Neural cell (in vitro differentiated cells): Measurements from ENCODE around the gene EIF5. TPM values are rescaled to one million over a fixed set of nuclear protein-coding genes. Genes with fewer than 3 reads are reported as not detected.

Experiments used
- H2AFZ ChIP-seq: fragments of 200-600, 300-800 bp; sonication (generic), shearing (Covaris generic); 2 replicates; pipeline ENCODE4 v1.6.0; 2014; ENCODE audit warnings: low read depth, mild to moderate bottlenecking, antibody characterized with exemption, low read length, moderate library complexity
- H3F3A ChIP-seq: fragments of 200-600 bp; shearing (Covaris generic); 2 replicates; pipeline ENCODE4 v1.6.1; 2016; ENCODE audit warnings: mild to moderate bottlenecking, moderate library complexity, mixed read lengths, antibody characterized with exemption, low read length; ENCODE audit not compliant: insufficient read depth, poor library complexity, severe bottlenecking
- H3K27ac ChIP-seq: fragments of 200-600, 300-800 bp; sonication (generic), shearing (Covaris generic); 2 replicates; pipeline ENCODE4 v1.5.1; 2014; ENCODE audit warnings: mild to moderate bottlenecking, low read length, moderate library complexity
- H3K27me3 ChIP-seq: fragments of 300-800, 200-600 bp; sonication (generic), shearing (Covaris generic); 2 replicates; pipeline ENCODE4 v1.6.0; 2014; ENCODE audit warnings: mild to moderate bottlenecking, low read depth, low read length, moderate library complexity; ENCODE audit not compliant: insufficient read depth
- H3K36me3 ChIP-seq: fragments of 300-800, 200-600 bp; sonication (generic), shearing (Covaris generic); 2 replicates; pipeline ENCODE4 v1.5.1; 2014; ENCODE audit warnings: mild to moderate bottlenecking, antibody characterized with exemption, low read length, moderate library complexity; ENCODE audit not compliant: insufficient read depth
- H3K4me2 ChIP-seq: fragments of 300-800, 200-600 bp; sonication (generic), shearing (Covaris generic); 2 replicates; pipeline ENCODE4 v1.6.0; 2014; ENCODE audit warnings: mild to moderate bottlenecking, low read length
- H3K4me3 ChIP-seq: fragments of 300-800, 200-600 bp; sonication (generic), shearing (Covaris generic); 2 replicates; pipeline ENCODE4 v1.5.1; 2014; ENCODE audit warnings: mild to moderate bottlenecking, low read length, moderate library complexity
- H3K79me2 ChIP-seq: fragments of 200-600 bp; shearing (Covaris generic); replicated peaks from 2 replicates; pipeline ENCODE4 v1.6.0; 2014; ENCODE audit warnings: mild to moderate bottlenecking, low read length, moderate library complexity; ENCODE audit not compliant: insufficient read depth
- H3K9ac ChIP-seq: fragments of 300-800, 200-600 bp; sonication (generic), shearing (Covaris generic); 2 replicates; pipeline ENCODE4 v1.6.1; 2016; ENCODE audit warnings: mild to moderate bottlenecking, low read length, mixed read lengths
- H3K9me2 ChIP-seq: fragments of 200-600 bp; shearing (Covaris generic); 2 replicates; pipeline ENCODE4 v1.6.1; 2016; ENCODE audit warnings: mild to moderate bottlenecking, low read length, mixed read lengths; ENCODE audit not compliant: insufficient read depth
- H3K9me3 ChIP-seq: fragments of 200-600, 300-800 bp; sonication (generic), shearing (Covaris generic); 2 replicates; pipeline ENCODE4 v1.6.1; 2016; ENCODE audit warnings: mild to moderate bottlenecking, mixed run types, low read length, moderate library complexity, mixed read lengths
- H4K20me1 ChIP-seq: fragments of 200-600 bp; shearing (Covaris generic); 2 replicates; pipeline ENCODE4 v1.6.1; 2016; ENCODE audit warnings: mild to moderate bottlenecking, mixed run types; ENCODE audit not compliant: insufficient read depth
- CTCF ChIP-seq: fragments of 450-650 bp; IDR thresholded peaks from 2 replicates; pipeline ENCODE4 v1.5.1; 2014; ENCODE audit warnings: antibody characterized with exemption, mild to moderate bottlenecking, moderate library complexity; ENCODE audit not compliant: poor library complexity, severe bottlenecking
- EP300 ChIP-seq: fragments of 450-650 bp; conservative IDR thresholded peaks from 2 replicates; pipeline ENCODE4 v1.6.1; 2014; ENCODE audit warnings: antibody characterized with exemption, mild to moderate bottlenecking, moderate library complexity; ENCODE audit not compliant: poor library complexity, severe bottlenecking
- EZH2 ChIP-seq: fragments of 200-600, 300-800 bp; shearing (Covaris generic), sonication (generic); IDR thresholded peaks from 2 replicates; pipeline ENCODE4 v1.6.1; 2014; ENCODE audit warnings: antibody characterized with exemption, low read length, borderline replicate concordance, mild to moderate bottlenecking; ENCODE audit not compliant: insufficient read depth, poor library complexity, severe bottlenecking
- MXI1 ChIP-seq: fragments of 450-650 bp; conservative IDR thresholded peaks from 2 replicates; pipeline ENCODE4 v1.6.1; 2014; ENCODE audit warnings: antibody characterized with exemption, mild to moderate bottlenecking; ENCODE audit not compliant: poor library complexity, severe bottlenecking
- POLR2AphosphoS5 ChIP-seq: IDR thresholded peaks from 2 replicates; pipeline ENCODE4 v1.6.1; 2012
- RAD21 ChIP-seq: fragments of 450-650 bp; conservative IDR thresholded peaks from 2 replicates; pipeline ENCODE4 v1.6.1; 2014; ENCODE audit warnings: antibody characterized with exemption, mild to moderate bottlenecking, moderate library complexity
- REST ChIP-seq: IDR thresholded peaks from 2 replicates; pipeline ENCODE4 v1.6.1; 2012; ENCODE audit warnings: borderline replicate concordance
- SMC3 ChIP-seq: fragments of 450-650 bp; conservative IDR thresholded peaks from 2 replicates; pipeline ENCODE4 v1.6.1; 2014; ENCODE audit warnings: antibody characterized with exemption, mild to moderate bottlenecking, moderate library complexity; ENCODE audit not compliant: poor library complexity
- TAF1 ChIP-seq: IDR thresholded peaks from 2 replicates; pipeline ENCODE4 v1.6.1; 2012; ENCODE audit warnings: low read depth
- polyA plus RNA-seq: library from polyadenylated mRNA; depleted of rRNA; stranded (reverse); fragments of >200 nt; gene quantifications from 2 replicates; pipeline ENCODE4 v1.2.3, GENCODE V29; 2014

Gene EIF5
- polyA plus RNA-seq, 1 donor from 2014 or later, result 188 TPM

GRCh38 chr14:103290056-103290455 lies 44.0 kb upstream of the EIF5 start:
- Histone ChIP-seq H3K9me2 (no peaks in the 10 kb centered on the region), H4K20me1 (no peaks in the 10 kb centered on the region), H3K36me3 (no peaks in the 10 kb centered on the region), H2AFZ (no peak overlapping the region), H3F3A (no peaks in the 10 kb centered on the region), H3K4me2 (no peak overlapping the region), H3K79me2 (no peaks in the 10 kb centered on the region), H3K9ac (no peak overlapping the region), H3K9me3 (no peaks in the 10 kb centered on the region), H3K27me3 (no peaks in the 10 kb centered on the region), H3K27ac (no peak overlapping the region), H3K4me3 (no peak overlapping the region)
- TF ChIP-seq EP300, result no peak
- no peak for TF ChIP-seq RAD21
- TF ChIP-seq TAF1, result no peak
- no peak for TF ChIP-seq MXI1
- TF ChIP-seq REST, result no peak
- no peak for TF ChIP-seq EZH2
- no peak for TF ChIP-seq POLR2AphosphoS5
- TF ChIP-seq SMC3, result no peak
- no peak for TF ChIP-seq CTCF

- Histone ChIP-seq H3K9ac (no peak overlapping the region), H3K27me3 (no peaks in the 10 kb centered on the region), H3K4me3 (no peak overlapping the region), H3K36me3 (no peaks in the 10 kb centered on the region), H3K79me2 (no peaks in the 10 kb centered on the region), H3K4me2 (no peak overlapping the region), H4K20me1 (no peaks in the 10 kb centered on the region), H2AFZ (no peak overlapping the region), H3K27ac (no peak overlapping the region), H3F3A (no peaks in the 10 kb centered on the region), H3K9me2 (no peaks in the 10 kb centered on the region), H3K9me3 (no peaks in the 10 kb centered on the region)
- TF ChIP-seq RAD21 (no peak), MXI1 (no peak), EZH2 (no peak), POLR2AphosphoS5 (no peak), REST (no peak), TAF1 (no peak), SMC3 (no peak), CTCF (no peak), EP300 (no peak)
Measured at GRCh38 chr14:103290494-103290893, 43.5 kb upstream of the EIF5 start.
